AG09319 (cell line): Measurements from ENCODE around the gene TTLL11.

ENCODE experiments used
- DNase-seq: peaks from one replicate; pipeline ENCODE4 v3.0.0-alpha.2; 2010; ENCODE audit warnings: low read depth; ENCODE audit errors: extremely low read depth
- CTCF ChIP-seq: IDR thresholded peaks from 2 replicates; pipeline ENCODE4 v1.5.1; 2011; ENCODE audit warnings: low read depth, mild to moderate bottlenecking, inconsistent platforms, low read length, moderate library complexity

Gene TTLL11

GRCh38 chr9:121859646-121860045 is 233.5 kb downstream of the TTLL11 start:
- no peak for TF ChIP-seq CTCF
- no peak for DNase-seq

GRCh38 chr9:121858788-121859187 is 234.3 kb downstream of the TTLL11 start:
- TF ChIP-seq CTCF, result no peak
- DNase-seq, result no peak

- DNase-seq, result no peak
- TF ChIP-seq CTCF, result no peak
Measured at GRCh38 chr9:121857928-121858327, 235.2 kb downstream of the TTLL11 start.

GRCh38 chr9:121855476-121855875 is 237.6 kb downstream of the TTLL11 start:
- no peak for TF ChIP-seq CTCF
- no peak for DNase-seq

GRCh38 chr9:121853617-121854395 is 239.3 kb downstream of the TTLL11 start:
- no peak for TF ChIP-seq CTCF
- no peak for DNase-seq

- no peak for TF ChIP-seq CTCF
- no peak for DNase-seq
Measured at GRCh38 chr9:121852651-121853616, 240.2 kb downstream of the TTLL11 start.

- DNase-seq, result no peak
- TF ChIP-seq CTCF, result no peak
Measured at GRCh38 chr9:121852241-121852640, 240.9 kb downstream of the TTLL11 start.
